Activated CD4-positive, alpha-beta memory T cell treated with anti-CD3 and anti-CD28 coated beads, Interleukin-2, amount 10 ng/mL, durations not matched to agents 7 days and 5 days (primary cell): ENCODE data around the gene ADGRG2. TPM values are rescaled to one million over a fixed set of nuclear protein-coding genes. Genes with fewer than 3 reads are reported as not detected.

Source experiments
- CTCF ChIA-PET: fragments of 350-600 bp; sonication (Branson Sonifier 250); formaldehyde crosslinking; loops from one replicate; lab custom pipeline; 2021; ENCODE audit warnings: antibody characterized with exemption, inconsistent platforms; lab: Charles Lee
- POLR2A ChIA-PET: fragments of 350-600 bp; sonication (Branson Sonifier 250); formaldehyde crosslinking; loops from one replicate; lab custom pipeline; 2021; ENCODE audit warnings: antibody characterized with exemption; lab: Charles Lee
- DNase-seq: peaks from one replicate; pipeline ENCODE4 v3.0.0-alpha.2; 2020
- H3K27ac Mint-ChIP-seq: one replicate; pipeline ENCODE4 v1.8.0; 2021; ENCODE audit warnings: mild to moderate bottlenecking, mixed read lengths
- H3K27me3 Mint-ChIP-seq: one replicate; pipeline ENCODE4 v1.8.0; 2021; ENCODE audit warnings: mixed read lengths
- H3K36me3 Mint-ChIP-seq: one replicate; pipeline ENCODE4 v1.8.0; 2021; ENCODE audit warnings: low read depth, mixed read lengths
- H3K4me1 Mint-ChIP-seq: one replicate; pipeline ENCODE4 v1.8.0; 2021; ENCODE audit warnings: mixed read lengths
- H3K4me3 Mint-ChIP-seq: one replicate; pipeline ENCODE4 v1.8.0; 2021; ENCODE audit warnings: mild to moderate bottlenecking, mixed read lengths
- H3K9me3 Mint-ChIP-seq: one replicate; pipeline ENCODE4 v1.8.0; 2021; ENCODE audit warnings: mixed read lengths
- total RNA-seq, 2 experiments: library from RNA; stranded (reverse); gene quantifications; one replicate each; pipeline ENCODE4 v1.2.3, GENCODE V29; 2021

The ADGRG2 gene
- total RNA-seq, 2 experiments from 2014 or later: not detected

DNA sequence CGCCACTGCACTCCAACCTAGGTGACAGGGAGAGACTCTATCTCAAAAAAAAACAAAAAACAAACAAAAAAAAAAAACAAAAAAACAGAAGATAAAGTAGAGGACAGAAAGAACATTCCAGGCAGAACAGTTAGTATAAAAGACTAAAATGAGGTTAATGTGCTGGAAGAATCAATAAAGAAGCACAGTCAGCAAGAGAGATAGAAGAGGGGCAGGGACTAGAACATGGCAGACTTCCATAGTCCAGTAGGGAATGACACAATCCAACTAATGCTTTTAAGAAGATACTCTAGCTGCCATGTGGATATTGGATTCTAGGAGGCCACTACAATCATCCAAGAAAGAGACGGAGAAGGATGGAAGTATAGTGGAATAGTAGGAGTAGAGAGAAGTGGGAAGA, 11.6 kb downstream of the ADGRG2 start:
- ChIA-PET CTCF (no interaction called here), POLR2A (no interaction called here)
- Mint-ChIP-seq H3K27me3 (peaks cover 8% of the 10 kb centered on the region), H3K4me1 (no peaks in the 10 kb centered on the region), H3K4me3 (no peak overlapping the region), H3K27ac (no peak overlapping the region), H3K9me3 (no peaks in the 10 kb centered on the region), H3K36me3 (no peaks in the 10 kb centered on the region)
- no peak for DNase-seq

DNA sequence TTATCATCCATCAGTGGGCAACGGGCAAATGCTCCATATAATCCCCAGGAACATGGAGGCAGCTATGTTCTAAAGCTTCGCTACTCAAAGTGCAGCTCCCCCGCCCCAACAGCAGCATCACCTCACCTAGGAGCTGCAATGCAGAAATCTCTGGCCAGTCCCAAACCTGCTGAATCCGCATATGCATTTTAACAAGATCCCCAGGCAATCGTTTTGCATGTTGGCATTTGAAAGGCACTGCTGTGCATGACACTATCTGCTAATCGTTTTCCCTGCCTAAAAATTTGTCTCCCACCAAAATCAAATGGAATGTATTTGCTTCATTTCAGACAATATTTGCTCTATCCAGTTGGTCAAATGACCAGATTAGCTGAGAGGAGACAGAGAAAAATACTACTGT, 15.2 kb downstream of the ADGRG2 start:
- H3K4me3 Mint-ChIP-seq: no peak overlapping the region
- H3K27ac Mint-ChIP-seq: no peak overlapping the region
- no peaks in the 10 kb centered on the region for H3K4me1 Mint-ChIP-seq
- POLR2A ChIA-PET: no interaction called here
- H3K9me3 Mint-ChIP-seq: no peaks in the 10 kb centered on the region
- no peaks in the 10 kb centered on the region for H3K36me3 Mint-ChIP-seq
- CTCF ChIA-PET: no interaction called here
- H3K27me3 Mint-ChIP-seq: peaks cover 5% of the 10 kb centered on the region
- no peak for DNase-seq

- CTCF ChIA-PET: no interaction called here
- H3K4me1 Mint-ChIP-seq: no peaks in the 10 kb centered on the region
These were observed 21.7 kb downstream of the ADGRG2 start for GRCh38 chrX:19100586-19100985.

DNA sequence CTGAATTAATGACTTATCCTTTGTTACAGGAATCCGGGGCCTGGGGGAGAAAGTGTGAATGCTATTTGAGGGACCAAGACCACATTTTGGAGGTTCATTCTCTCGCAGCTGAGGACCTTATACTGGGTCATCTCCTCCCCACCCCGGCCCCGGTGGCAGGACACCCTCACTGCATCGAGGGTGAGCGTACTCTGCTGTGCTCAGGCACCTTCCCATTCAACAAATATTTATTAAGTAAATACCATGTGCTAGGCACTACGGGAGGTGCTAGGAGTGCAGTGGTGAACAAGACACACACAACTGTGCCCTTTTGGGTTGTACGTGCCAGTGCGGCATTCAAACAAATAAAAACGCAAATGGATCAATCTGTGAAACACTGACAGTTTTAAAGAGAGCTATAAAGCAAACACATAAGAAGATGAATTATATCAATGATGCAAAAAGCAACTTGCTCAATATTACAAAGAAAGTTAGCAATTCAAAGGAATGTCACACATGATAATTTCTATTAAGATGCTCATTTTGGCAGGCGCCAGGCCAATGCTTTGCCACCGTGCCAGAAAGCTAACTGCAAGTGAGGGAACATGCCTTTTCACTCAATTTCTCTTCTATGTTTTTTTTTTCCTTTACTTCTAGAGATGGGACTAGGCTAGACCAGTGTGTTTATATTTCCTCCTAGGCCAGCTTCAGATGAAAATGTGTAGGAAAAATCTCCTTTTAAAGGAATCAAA, 24.6 kb downstream of the ADGRG2 start:
- Mint-ChIP-seq H3K27ac (no peak overlapping the region), H3K36me3 (no peaks in the 10 kb centered on the region), H3K4me3 (no peak overlapping the region), H3K9me3 (no peaks in the 10 kb centered on the region), H3K27me3 (peaks cover 3% of the 10 kb centered on the region), H3K4me1 (no peaks in the 10 kb centered on the region)
- ChIA-PET POLR2A (no interaction called here), CTCF (no interaction called here)
- DNase-seq: no peak

More at GRCh38 chrX:19100586-19100985, 21.7 kb downstream of the ADGRG2 start:
- no peak overlapping the region for H3K4me3 Mint-ChIP-seq
- H3K9me3 Mint-ChIP-seq: no peaks in the 10 kb centered on the region
- no peaks in the 10 kb centered on the region for H3K36me3 Mint-ChIP-seq
- no peak overlapping the region for H3K27ac Mint-ChIP-seq
- POLR2A ChIA-PET: no interaction called here
- no peak for DNase-seq
- H3K27me3 Mint-ChIP-seq: peaks cover 3% of the 10 kb centered on the region

DNA sequence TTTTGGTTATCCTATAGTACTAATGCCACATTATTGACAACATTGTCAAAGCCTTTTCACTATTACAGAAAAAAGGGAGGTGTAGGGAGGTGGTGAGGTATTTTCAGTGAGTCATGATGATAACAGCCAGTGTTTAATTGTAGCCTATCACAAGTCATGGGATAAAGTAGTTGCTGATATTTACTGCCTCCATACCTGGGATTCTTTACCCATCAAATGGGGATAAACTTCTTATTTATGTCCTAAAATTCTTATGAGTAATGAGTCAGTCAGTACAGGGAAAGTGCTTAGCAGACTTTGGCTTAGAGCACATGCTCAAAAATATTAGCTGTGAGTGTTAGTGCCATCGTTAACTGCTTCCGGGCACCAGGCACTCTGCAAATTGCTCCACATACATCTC, 25.7 kb downstream of the ADGRG2 start:
- no peaks in the 10 kb centered on the region for H3K4me1 Mint-ChIP-seq
- H3K27me3 Mint-ChIP-seq: peaks cover 3% of the 10 kb centered on the region
- no peaks in the 10 kb centered on the region for H3K36me3 Mint-ChIP-seq
- POLR2A ChIA-PET: no interaction called here
- CTCF ChIA-PET: interaction anchor here (0.7 kb wide), 1 partner anchor 237 kb away, joined by 3 read pairs; no protein-coding TSS in a partner anchor
- no peaks in the 10 kb centered on the region for H3K9me3 Mint-ChIP-seq
- H3K27ac Mint-ChIP-seq: no peak overlapping the region
- DNase-seq: no peak
- no peak overlapping the region for H3K4me3 Mint-ChIP-seq

GRCh38 chrX:19094654-19095053, 27.6 kb downstream of the ADGRG2 start:
- Mint-ChIP-seq H3K36me3 (no peaks in the 10 kb centered on the region), H3K9me3 (peaks cover 2% of the 10 kb centered on the region), H3K27ac (no peak overlapping the region), H3K4me3 (no peak overlapping the region), H3K27me3 (no peaks in the 10 kb centered on the region), H3K4me1 (no peaks in the 10 kb centered on the region)
- POLR2A ChIA-PET: no interaction called here
- DNase-seq: no peak
- CTCF ChIA-PET: no interaction called here

- Mint-ChIP-seq H3K4me3 (no peak overlapping the region), H3K27ac (no peak overlapping the region), H3K36me3 (no peaks in the 10 kb centered on the region), H3K27me3 (no peaks in the 10 kb centered on the region), H3K9me3 (peaks cover 2% of the 10 kb centered on the region), H3K4me1 (no peaks in the 10 kb centered on the region)
- no peak for DNase-seq
- CTCF ChIA-PET: interaction anchor here (0.7 kb wide), 1 partner anchor 9 kb away, joined by 3 read pairs; no protein-coding TSS in a partner anchor
- POLR2A ChIA-PET: no interaction called here
These were observed 30.7 kb downstream of the ADGRG2 start for GRCh38 chrX:19091596-19091995.

DNA sequence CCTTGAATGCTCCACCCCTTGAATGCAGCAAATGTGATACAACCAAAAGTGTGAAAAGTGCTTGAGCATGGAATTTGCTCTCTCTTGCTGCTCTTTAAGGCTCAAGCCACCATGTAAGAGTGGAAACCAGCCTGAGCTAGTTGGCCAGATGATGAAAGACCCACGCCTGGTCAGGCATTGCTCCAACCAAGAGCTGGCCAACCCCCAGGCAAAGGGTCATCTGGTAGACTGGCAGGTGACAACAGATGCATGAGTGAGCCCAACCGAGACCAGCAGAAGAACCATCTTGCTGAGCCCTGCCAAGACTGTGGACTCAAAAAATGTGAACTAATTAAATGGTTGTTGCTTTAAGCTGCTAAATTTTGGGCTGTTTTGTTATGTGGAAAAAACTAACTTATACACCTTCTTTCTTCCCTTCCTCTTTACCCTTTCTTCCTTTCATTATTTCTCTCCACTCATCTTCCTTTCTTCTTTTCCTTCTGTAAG, 32.7 kb downstream of the ADGRG2 start:
- DNase-seq: no peak
- Mint-ChIP-seq H3K27me3 (no peaks in the 10 kb centered on the region), H3K4me3 (no peak overlapping the region), H3K36me3 (no peaks in the 10 kb centered on the region), H3K27ac (no peak overlapping the region), H3K4me1 (no peaks in the 10 kb centered on the region), H3K9me3 (peaks cover 2% of the 10 kb centered on the region)
- POLR2A ChIA-PET: no interaction called here
- CTCF ChIA-PET: no interaction called here

DNA sequence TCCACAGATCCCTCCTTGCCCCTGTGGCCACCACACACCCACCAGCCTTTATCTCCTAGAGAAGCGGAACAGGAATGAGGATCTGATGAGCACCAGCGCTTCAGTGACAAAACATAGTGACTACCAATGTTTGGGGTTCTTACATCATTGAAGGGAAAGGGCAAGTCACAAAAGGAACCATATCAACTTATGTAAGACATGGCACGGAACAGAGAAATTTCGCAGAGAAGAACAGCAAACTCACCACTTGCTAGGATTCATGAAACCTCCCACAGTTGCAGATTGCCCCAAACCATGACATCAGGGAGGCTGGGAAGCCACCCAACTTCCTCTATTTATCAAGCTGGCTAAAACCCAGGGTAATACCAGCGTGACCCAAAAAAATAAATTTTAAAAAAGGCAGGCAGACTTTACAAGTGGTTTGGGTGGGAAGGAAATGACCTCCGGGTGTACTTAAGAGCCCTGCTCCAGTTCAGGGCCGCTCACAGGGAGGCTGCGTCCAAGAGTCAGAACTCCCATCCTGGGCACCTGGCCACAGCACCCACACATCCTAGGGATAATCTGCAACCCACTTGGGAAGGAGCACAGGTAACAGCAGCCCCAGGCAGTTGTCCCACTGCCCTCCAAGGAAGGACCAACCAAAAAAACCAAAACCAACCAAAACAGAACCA, 36.0 kb downstream of the ADGRG2 start:
- POLR2A ChIA-PET: no interaction called here

DNA sequence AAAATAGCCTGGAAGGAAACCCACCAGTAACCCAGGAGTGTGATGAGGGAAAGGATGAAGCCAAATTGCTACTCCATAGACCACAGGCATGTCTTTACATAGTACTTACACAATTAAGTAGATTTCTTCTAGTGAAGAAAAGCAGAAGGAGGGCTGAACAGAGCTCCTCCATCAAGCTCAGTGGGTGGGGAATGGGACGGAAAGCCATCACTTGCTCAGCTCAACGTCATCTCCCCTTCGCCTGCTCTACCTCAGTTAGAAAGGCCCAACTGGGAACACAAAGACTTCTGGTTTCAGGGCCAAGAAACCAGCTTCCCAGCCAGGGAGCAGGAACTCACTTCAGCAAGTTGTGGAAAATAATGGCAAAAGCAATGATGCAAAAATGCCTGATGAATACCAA, 36.6 kb downstream of the ADGRG2 start:
- peaks cover 2% of the 10 kb centered on the region for H3K9me3 Mint-ChIP-seq
- ChIA-PET POLR2A (no interaction called here), CTCF (no interaction called here)
- no peak overlapping the region for H3K4me3 Mint-ChIP-seq
- H3K27me3 Mint-ChIP-seq: no peaks in the 10 kb centered on the region
- no peaks in the 10 kb centered on the region for H3K36me3 Mint-ChIP-seq
- H3K27ac Mint-ChIP-seq: no peak overlapping the region
- no peak for DNase-seq
- H3K4me1 Mint-ChIP-seq: no peaks in the 10 kb centered on the region

More for the DNA sequence above, 36.0 kb downstream of the ADGRG2 start:
- Mint-ChIP-seq H3K4me3 (no peak overlapping the region), H3K27ac (no peak overlapping the region), H3K9me3 (peaks cover 2% of the 10 kb centered on the region), H3K27me3 (no peaks in the 10 kb centered on the region), H3K4me1 (no peaks in the 10 kb centered on the region), H3K36me3 (no peaks in the 10 kb centered on the region)
- CTCF ChIA-PET: no interaction called here
- no peak for DNase-seq

GRCh38 chrX:19075754-19076153, 46.5 kb downstream of the ADGRG2 start:
- no peak overlapping the region for H3K4me3 Mint-ChIP-seq
- no peaks in the 10 kb centered on the region for H3K9me3 Mint-ChIP-seq
- no peak overlapping the region for H3K27ac Mint-ChIP-seq
- DNase-seq: no peak
- CTCF ChIA-PET: no interaction called here
- no peaks in the 10 kb centered on the region for H3K36me3 Mint-ChIP-seq
- H3K4me1 Mint-ChIP-seq: no peaks in the 10 kb centered on the region
- POLR2A ChIA-PET: no interaction called here
- H3K27me3 Mint-ChIP-seq: no peaks in the 10 kb centered on the region

GRCh38 chrX:19072372-19072771, 49.9 kb downstream of the ADGRG2 start:
- Mint-ChIP-seq H3K36me3 (no peaks in the 10 kb centered on the region), H3K9me3 (no peaks in the 10 kb centered on the region), H3K4me3 (no peak overlapping the region), H3K27ac (no peak overlapping the region), H3K4me1 (no peaks in the 10 kb centered on the region), H3K27me3 (no peaks in the 10 kb centered on the region)
- POLR2A ChIA-PET: no interaction called here
- CTCF ChIA-PET: no interaction called here
- no peak for DNase-seq

DNA sequence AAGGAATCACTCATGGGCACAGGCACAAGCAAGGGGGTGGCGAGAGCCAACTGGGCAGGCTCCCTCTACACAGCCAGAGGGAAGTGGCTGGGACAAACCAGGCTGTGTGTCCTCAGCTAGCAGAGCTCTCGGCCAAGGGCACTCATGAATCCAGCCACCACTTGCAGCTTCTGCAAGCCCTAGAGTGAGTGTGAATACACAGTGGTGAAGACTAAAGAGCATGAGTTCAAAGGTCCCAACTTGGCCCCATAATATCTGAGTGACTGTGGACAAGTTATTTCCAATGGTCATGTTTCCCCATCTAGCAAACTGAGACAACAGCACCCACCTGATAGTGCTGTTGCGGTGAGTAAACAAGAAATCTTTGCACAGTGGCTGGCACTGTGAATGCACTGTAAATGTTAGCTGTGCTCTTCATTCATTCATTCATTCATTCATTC, 51.7 kb downstream of the ADGRG2 start:
- ChIA-PET CTCF (no interaction called here), POLR2A (no interaction called here)
- H3K9me3 Mint-ChIP-seq: no peaks in the 10 kb centered on the region
- no peaks in the 10 kb centered on the region for H3K4me1 Mint-ChIP-seq
- no peaks in the 10 kb centered on the region for H3K27me3 Mint-ChIP-seq
- no peak overlapping the region for H3K27ac Mint-ChIP-seq
- no peaks in the 10 kb centered on the region for H3K36me3 Mint-ChIP-seq
- no peak overlapping the region for H3K4me3 Mint-ChIP-seq
- DNase-seq: no peak
